ENCODE measurements around the gene TTC4.

The TTC4 gene

DNA sequence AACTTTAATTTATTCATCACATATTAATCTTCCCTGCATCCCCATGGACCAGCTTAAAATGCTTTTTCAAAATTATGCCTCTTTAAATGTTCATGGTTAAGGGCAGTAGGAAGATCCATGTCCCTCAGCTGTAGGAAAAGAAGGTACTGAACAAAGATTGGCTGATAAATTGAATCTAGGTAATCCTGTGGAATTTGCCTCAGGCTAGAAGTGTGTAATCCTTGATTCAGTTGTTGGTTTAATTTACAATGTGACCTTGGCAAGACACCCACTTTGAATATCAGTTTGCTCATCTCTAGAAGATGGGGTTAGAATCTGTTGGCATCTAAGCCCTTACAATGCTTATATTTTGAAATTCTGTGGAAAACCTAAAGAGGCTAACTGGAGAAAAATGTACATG is 6.1 kb downstream of the TTC4 start:
- peaks cover 11% of the 10 kb centered on the region for H3K4me1 ChIP-seq (ENCODE audit: control insufficient read depth, insufficient read depth, low read length, unreplicated experiment)
- H3K36me3 ChIP-seq (ENCODE audit: insufficient read depth, low read length), result peaks cover 63% of the 10 kb centered on the region

DNA sequence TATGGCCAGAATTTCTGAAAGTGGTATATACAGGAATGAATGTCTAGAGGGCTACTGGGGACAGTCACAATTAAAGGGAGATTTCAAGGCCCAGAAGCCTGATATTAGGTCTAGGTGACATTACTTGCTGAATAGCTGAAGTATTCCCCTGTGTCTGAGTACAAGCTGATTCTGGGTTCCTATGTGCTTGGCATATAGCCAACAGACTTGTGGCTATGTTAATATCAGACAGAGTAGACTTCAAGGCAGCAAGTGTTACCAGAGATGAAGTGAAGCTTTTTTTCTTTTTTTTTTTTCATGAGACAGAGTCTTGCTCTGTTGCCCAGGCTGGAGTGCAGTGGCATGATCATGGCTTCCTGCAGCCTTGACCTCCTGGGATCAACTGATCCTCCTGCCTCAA is 8.3 kb downstream of the TTC4 start:
- peaks cover 5% of the 10 kb centered on the region for H3K79me2 ChIP-seq (ENCODE audit: control insufficient read depth, insufficient read depth, low read length, unreplicated experiment)
- no peak overlapping the region for H2AFZ ChIP-seq (ENCODE audit: low read length, unreplicated experiment)
- no peaks in the 10 kb centered on the region for H3K27me3 ChIP-seq (ENCODE audit: insufficient read depth, low read length)
- H3K4me3 ChIP-seq (ENCODE audit: low read depth, low read length), result no peak overlapping the region
- peaks cover 51% of the 10 kb centered on the region for H3K36me3 ChIP-seq (ENCODE audit: insufficient read depth, low read length)
- no peaks in the 10 kb centered on the region for H3K4me1 ChIP-seq (ENCODE audit: control insufficient read depth, insufficient read depth, low read length, unreplicated experiment)
- H3K27ac ChIP-seq (ENCODE audit: low read depth, low read length), result no peak overlapping the region

More for the DNA sequence above, 6.1 kb downstream of the TTC4 start:
- Histone ChIP-seq H3K4me3 (ENCODE audit: low read depth, low read length) (no peak overlapping the region), H3K27me3 (ENCODE audit: insufficient read depth, low read length) (no peaks in the 10 kb centered on the region), H3K27ac (ENCODE audit: low read depth, low read length) (no peak overlapping the region), H2AFZ (ENCODE audit: low read length, unreplicated experiment) (no peak overlapping the region), H3K79me2 (ENCODE audit: control insufficient read depth, insufficient read depth, low read length, unreplicated experiment) (peaks cover 22% of the 10 kb centered on the region)

DNA sequence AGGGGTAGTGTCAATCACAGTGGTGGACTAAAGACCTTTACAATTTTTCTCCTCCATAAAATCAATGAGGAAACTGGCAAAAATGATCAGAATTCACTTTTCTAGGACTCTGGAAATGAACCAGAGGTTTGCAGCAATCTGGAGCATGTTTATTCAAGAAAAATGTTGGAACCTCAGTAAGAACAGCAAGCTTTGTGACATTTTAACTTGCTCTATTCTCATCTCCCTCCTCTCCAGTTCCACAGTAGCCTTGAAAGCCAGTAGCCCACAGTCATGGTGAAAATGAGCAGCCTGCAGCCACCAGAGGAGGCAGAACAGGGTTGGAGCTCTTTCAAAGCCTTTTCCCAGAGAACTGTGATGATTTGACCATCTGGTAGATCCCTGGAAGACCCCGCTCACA is 9.1 kb downstream of the TTC4 start:
- Histone ChIP-seq H3K4me1 (ENCODE audit: control insufficient read depth, insufficient read depth, low read length, unreplicated experiment) (no peaks in the 10 kb centered on the region), H3K79me2 (ENCODE audit: control insufficient read depth, insufficient read depth, low read length, unreplicated experiment) (no peaks in the 10 kb centered on the region), H2AFZ (ENCODE audit: low read length, unreplicated experiment) (no peak overlapping the region), H3K27me3 (ENCODE audit: insufficient read depth, low read length) (no peaks in the 10 kb centered on the region), H3K4me3 (ENCODE audit: low read depth, low read length) (no peak overlapping the region), H3K27ac (ENCODE audit: low read depth, low read length) (no peak overlapping the region), H3K36me3 (ENCODE audit: insufficient read depth, low read length) (peaks cover 46% of the 10 kb centered on the region)

DNA sequence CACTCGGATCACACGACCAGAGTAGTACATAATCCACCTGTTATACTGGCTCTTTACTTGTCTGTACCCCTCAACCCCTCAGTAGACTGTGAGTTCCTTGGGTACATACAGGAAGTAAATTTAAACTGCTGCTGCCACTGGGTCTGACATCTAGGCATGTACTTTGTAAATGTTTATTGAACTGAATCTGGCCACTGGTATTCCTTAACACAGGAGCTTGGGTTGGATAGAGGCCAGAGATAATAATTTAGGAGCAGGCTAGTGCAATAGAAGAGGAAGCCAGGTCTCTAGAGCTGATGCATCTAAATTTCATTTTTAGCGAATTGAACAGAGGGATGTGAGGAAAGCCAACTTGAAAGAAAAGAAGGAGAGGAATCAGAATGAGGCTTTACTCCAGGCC is 12.4 kb downstream of the TTC4 start:
- Histone ChIP-seq H3K4me1 (ENCODE audit: control insufficient read depth, insufficient read depth, low read length, unreplicated experiment) (no peaks in the 10 kb centered on the region), H3K79me2 (ENCODE audit: control insufficient read depth, insufficient read depth, low read length, unreplicated experiment) (no peaks in the 10 kb centered on the region), H2AFZ (ENCODE audit: low read length, unreplicated experiment) (no peak overlapping the region), H3K4me3 (ENCODE audit: low read depth, low read length) (no peak overlapping the region), H3K27ac (ENCODE audit: low read depth, low read length) (no peak overlapping the region), H3K36me3 (ENCODE audit: insufficient read depth, low read length) (peaks cover 29% of the 10 kb centered on the region), H3K27me3 (ENCODE audit: insufficient read depth, low read length) (no peaks in the 10 kb centered on the region)

DNA sequence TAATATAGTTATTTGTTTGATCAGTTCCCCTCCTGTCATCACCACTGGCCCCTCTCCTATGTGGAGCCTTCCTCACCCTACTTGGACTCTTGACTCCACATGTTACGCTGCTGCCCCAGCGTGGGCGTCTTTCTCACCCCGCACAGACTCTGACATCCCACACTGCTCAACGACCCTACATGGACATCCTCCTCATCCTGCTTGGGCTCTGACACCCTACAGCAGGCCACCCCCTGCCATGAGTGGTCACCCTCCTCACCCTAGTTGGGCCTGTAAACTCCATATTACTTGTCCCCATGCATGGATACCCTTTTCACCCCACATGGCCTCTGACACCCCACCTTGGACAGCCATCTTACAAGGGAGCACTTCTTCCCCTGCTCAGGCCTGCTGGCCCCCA is 21.0 kb downstream of the TTC4 start:
- no peaks in the 10 kb centered on the region for H3K27me3 ChIP-seq (ENCODE audit: insufficient read depth, low read length)
- no peak overlapping the region for H2AFZ ChIP-seq (ENCODE audit: low read length, unreplicated experiment)
- no peaks in the 10 kb centered on the region for H3K79me2 ChIP-seq (ENCODE audit: control insufficient read depth, insufficient read depth, low read length, unreplicated experiment)
- no peak overlapping the region for H3K27ac ChIP-seq (ENCODE audit: low read depth, low read length)
- no peak overlapping the region for H3K4me3 ChIP-seq (ENCODE audit: low read depth, low read length)
- H3K4me1 ChIP-seq (ENCODE audit: control insufficient read depth, insufficient read depth, low read length, unreplicated experiment), result no peaks in the 10 kb centered on the region
- H3K36me3 ChIP-seq (ENCODE audit: insufficient read depth, low read length), result peaks cover 9% of the 10 kb centered on the region

- H3K4me1 ChIP-seq (ENCODE audit: control insufficient read depth, insufficient read depth, low read length, unreplicated experiment), result no peaks in the 10 kb centered on the region
- H3K27ac ChIP-seq (ENCODE audit: low read depth, low read length), result no peak overlapping the region
- peaks cover 12% of the 10 kb centered on the region for H3K36me3 ChIP-seq (ENCODE audit: insufficient read depth, low read length)
Observed at GRCh38 chr1:54738244-54738643, 22.6 kb downstream of the TTC4 start.

GRCh38 chr1:54741531-54741930 is 25.9 kb downstream of the TTC4 start:
- peaks cover 5% of the 10 kb centered on the region; the same call in 1 of the 2 replicates for H3K36me3 ChIP-seq (ENCODE audit: insufficient read depth, low read length)
- H3K4me1 ChIP-seq (ENCODE audit: control insufficient read depth, insufficient read depth, low read length, unreplicated experiment), result no peaks in the 10 kb centered on the region
- H3K4me3 ChIP-seq (ENCODE audit: low read depth, low read length), result no peak overlapping the region
- no peaks in the 10 kb centered on the region for H3K79me2 ChIP-seq (ENCODE audit: control insufficient read depth, insufficient read depth, low read length, unreplicated experiment)
- no peak overlapping the region for H3K27ac ChIP-seq (ENCODE audit: low read depth, low read length)
- H3K27me3 ChIP-seq (ENCODE audit: insufficient read depth, low read length), result no peaks in the 10 kb centered on the region
- H2AFZ ChIP-seq (ENCODE audit: low read length, unreplicated experiment), result no peak overlapping the region

More at GRCh38 chr1:54738244-54738643, 22.6 kb downstream of the TTC4 start:
- no peak overlapping the region for H3K4me3 ChIP-seq (ENCODE audit: low read depth, low read length)
- H3K27me3 ChIP-seq (ENCODE audit: insufficient read depth, low read length), result no peaks in the 10 kb centered on the region
- no peak overlapping the region for H2AFZ ChIP-seq (ENCODE audit: low read length, unreplicated experiment)
- H3K79me2 ChIP-seq (ENCODE audit: control insufficient read depth, insufficient read depth, low read length, unreplicated experiment), result no peaks in the 10 kb centered on the region

- Histone ChIP-seq H3K27me3 (ENCODE audit: insufficient read depth, low read length) (no peaks in the 10 kb centered on the region), H3K27ac (ENCODE audit: low read depth, low read length) (no peak overlapping the region), H3K4me1 (ENCODE audit: control insufficient read depth, insufficient read depth, low read length, unreplicated experiment) (no peaks in the 10 kb centered on the region), H3K36me3 (ENCODE audit: insufficient read depth, low read length) (peaks cover 5% of the 10 kb centered on the region; the same call in 1 of the 2 replicates), H3K79me2 (ENCODE audit: control insufficient read depth, insufficient read depth, low read length, unreplicated experiment) (no peaks in the 10 kb centered on the region), H3K4me3 (ENCODE audit: low read depth, low read length) (no peak overlapping the region), H2AFZ (ENCODE audit: low read length, unreplicated experiment) (no peak overlapping the region)
Observed at GRCh38 chr1:54742282-54742681, 26.6 kb downstream of the TTC4 start.

GRCh38 chr1:54743416-54744226 is 28.0 kb downstream of the TTC4 start:
- Histone ChIP-seq H2AFZ (ENCODE audit: low read length, unreplicated experiment) (no peak overlapping the region), H3K79me2 (ENCODE audit: control insufficient read depth, insufficient read depth, low read length, unreplicated experiment) (no peaks in the 10 kb centered on the region), H3K4me1 (ENCODE audit: control insufficient read depth, insufficient read depth, low read length, unreplicated experiment) (no peaks in the 10 kb centered on the region), H3K4me3 (ENCODE audit: low read depth, low read length) (no peak overlapping the region), H3K27ac (ENCODE audit: low read depth, low read length) (no peak overlapping the region), H3K27me3 (ENCODE audit: insufficient read depth, low read length) (no peaks in the 10 kb centered on the region), H3K36me3 (ENCODE audit: insufficient read depth, low read length) (peaks cover 5% of the 10 kb centered on the region; the same call in 1 of the 2 replicates)

DNA sequence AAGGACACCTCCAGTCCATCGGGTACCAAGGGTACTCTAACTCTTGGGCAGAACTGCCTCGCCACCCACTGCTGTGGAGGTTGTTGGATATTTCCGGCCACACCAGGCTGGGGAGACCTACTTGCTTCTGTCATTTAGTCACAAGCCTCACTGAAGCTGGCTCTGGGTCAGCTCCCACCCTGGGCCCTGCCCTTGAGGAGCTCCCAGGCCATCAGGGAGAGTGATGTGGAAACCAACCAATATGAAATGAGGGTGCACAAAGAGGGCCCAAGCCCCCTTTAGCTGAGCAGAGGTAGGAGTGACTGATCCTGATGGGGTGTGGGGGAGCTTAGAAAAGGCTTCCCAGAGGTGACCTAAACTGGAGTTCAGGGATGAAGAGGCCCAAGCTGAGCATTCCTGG is 29.0 kb downstream of the TTC4 start:
- Histone ChIP-seq H3K36me3 (ENCODE audit: insufficient read depth, low read length) (peaks cover 5% of the 10 kb centered on the region; the same call in 1 of the 2 replicates), H2AFZ (ENCODE audit: low read length, unreplicated experiment) (no peak overlapping the region), H3K27me3 (ENCODE audit: insufficient read depth, low read length) (0 out of 2 replicates have a peak, but pooled peaks cover 2% of the 10 kb centered on the region), H3K4me3 (ENCODE audit: low read depth, low read length) (no peak overlapping the region), H3K27ac (ENCODE audit: low read depth, low read length) (no peak overlapping the region), H3K79me2 (ENCODE audit: control insufficient read depth, insufficient read depth, low read length, unreplicated experiment) (no peaks in the 10 kb centered on the region), H3K4me1 (ENCODE audit: control insufficient read depth, insufficient read depth, low read length, unreplicated experiment) (no peaks in the 10 kb centered on the region)

GRCh38 chr1:54745274-54745673 is 29.6 kb downstream of the TTC4 start:
- Histone ChIP-seq H3K4me3 (ENCODE audit: low read depth, low read length) (no peak overlapping the region), H3K79me2 (ENCODE audit: control insufficient read depth, insufficient read depth, low read length, unreplicated experiment) (no peaks in the 10 kb centered on the region), H3K4me1 (ENCODE audit: control insufficient read depth, insufficient read depth, low read length, unreplicated experiment) (no peaks in the 10 kb centered on the region), H3K27ac (ENCODE audit: low read depth, low read length) (no peak overlapping the region), H3K36me3 (ENCODE audit: insufficient read depth, low read length) (peaks cover 5% of the 10 kb centered on the region; the same call in 1 of the 2 replicates), H3K27me3 (ENCODE audit: insufficient read depth, low read length) (peaks cover 6% of the 10 kb centered on the region; the same call in 1 of the 2 replicates), H2AFZ (ENCODE audit: low read length, unreplicated experiment) (no peak overlapping the region)
